A549 treated with Mapracorat at 1 μM for 4 hours (cell line): Measurements from ENCODE around the gene SLC24A4. TPM values are rescaled to one million over a fixed set of nuclear protein-coding genes. Genes with fewer than 3 reads are reported as not detected.

Experiments used
- total RNA-seq: library from RNA; stranded (reverse); fragments of 200-300 nt; extraction: Qiagen RNA extraction; gene quantifications from 5 replicates; pipeline ENCODE4 v1.2.3, GENCODE V29; 2022

SLC24A4 gene, protein sequence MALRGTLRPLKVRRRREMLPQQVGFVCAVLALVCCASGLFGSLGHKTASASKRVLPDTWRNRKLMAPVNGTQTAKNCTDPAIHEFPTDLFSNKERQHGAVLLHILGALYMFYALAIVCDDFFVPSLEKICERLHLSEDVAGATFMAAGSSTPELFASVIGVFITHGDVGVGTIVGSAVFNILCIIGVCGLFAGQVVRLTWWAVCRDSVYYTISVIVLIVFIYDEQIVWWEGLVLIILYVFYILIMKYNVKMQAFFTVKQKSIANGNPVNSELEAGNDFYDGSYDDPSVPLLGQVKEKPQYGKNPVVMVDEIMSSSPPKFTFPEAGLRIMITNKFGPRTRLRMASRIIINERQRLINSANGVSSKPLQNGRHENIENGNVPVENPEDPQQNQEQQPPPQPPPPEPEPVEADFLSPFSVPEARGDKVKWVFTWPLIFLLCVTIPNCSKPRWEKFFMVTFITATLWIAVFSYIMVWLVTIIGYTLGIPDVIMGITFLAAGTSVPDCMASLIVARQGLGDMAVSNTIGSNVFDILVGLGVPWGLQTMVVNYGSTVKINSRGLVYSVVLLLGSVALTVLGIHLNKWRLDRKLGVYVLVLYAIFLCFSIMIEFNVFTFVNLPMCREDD
- 0.07 to 0.38 TPM (median 0.11 TPM) in 5 replicates for total RNA-seq

DNA sequence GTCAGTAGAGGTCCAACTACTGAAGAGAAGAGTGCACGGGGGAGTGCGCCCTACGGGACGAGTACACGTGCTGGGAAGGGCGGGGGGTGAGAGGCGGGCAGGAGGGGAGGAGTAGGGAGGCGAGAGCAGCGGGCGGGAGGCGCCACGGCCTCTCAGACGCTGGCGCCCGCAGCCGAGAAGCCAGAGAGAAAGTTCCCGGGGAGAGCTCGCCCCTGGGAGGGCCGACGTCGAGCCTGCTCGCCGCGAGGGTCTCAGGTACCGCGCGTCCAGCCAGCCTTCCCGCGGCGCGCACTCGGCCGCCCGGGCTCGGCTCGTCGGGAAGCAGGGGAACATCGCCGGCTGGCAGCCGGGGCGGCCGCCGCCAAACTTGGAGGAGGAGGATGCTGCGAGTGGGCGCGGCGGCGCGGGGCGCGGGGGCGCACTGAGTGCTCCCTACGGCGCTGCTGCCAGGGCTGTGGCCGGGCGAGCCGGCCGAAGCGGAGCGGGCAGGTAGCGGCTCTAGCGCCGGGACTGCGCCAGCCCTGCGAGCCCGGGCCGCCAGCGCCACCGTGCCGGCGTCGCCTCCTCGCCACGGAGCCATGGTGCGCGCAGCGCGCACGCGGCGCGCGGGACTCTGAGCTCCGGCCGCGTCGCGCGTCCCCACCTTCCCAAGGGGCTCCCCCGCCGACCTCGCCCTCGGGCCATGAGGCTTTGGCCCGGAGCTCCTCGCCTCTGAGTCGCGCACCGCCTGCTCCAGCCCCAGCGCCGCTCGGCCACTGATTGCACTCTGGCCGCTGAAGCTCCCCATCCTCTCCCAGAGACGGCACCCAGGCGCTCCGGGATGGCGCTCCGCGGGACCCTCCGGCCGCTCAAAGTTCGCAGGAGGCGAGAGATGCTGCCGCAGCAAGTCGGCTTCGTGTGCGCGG is at the start of gene SLC24A4:
SLC24A4 (plus strand) TSS at position 155 of the 905 bp plus-strand sequence; CDS start at position 821, 666 bp downstream.

DNA sequence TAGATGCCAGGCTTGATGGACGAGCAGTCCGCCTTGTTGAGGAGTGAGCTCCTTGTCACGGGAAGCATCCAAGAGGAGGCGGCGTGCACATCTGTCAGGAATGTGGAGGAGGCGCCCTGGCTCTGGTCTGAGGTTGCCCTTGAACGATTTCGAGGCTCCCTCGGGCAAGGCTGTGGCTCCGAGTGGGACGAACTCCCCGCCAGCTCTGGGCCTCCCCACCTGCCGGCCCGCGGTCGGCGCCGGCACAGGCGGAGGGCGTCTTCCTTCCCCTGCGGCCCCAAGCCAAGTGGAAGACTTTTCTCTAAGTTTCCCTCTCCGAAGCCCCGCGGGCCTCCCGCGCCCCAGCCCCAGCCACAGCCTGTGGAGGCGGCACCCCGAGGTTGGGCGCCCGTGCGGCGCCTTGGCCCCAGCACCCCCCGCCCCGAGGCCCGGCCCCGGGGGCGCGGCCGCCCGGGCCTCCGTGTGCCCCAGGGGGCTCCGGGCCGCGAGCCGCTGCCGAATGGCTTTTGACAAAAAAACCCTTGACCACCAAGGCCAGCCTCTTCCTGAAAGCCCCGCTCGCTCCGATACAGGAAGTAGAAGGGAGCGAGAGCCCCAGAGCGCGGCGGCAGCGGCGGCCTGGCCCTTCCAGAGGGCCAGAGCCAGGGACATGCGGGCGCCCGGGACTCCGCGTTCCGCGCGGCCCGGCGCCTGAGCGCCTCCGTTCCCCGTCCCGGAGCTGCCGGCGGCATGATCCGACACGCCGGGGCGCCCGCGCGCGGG is 190.4 kb downstream of the SLC24A4 start, which contains the start of gene RIN3:
RIN3 (plus strand) TSS at position 578 of the 762 bp plus-strand sequence; CDS start at position 730, 152 bp downstream.

Other genes with a start within 250 kb of the SLC24A4 start
- gene ATXN3, start 216.6 kb upstream of the SLC24A4 start, total RNA-seq, result 18.3 to 40.6 TPM (median 23.0 TPM) in 5 replicates
- gene NDUFB1, start 201.5 kb upstream of the SLC24A4 start, total RNA-seq, result 318 to 408 TPM (median 342 TPM) in 5 replicates
- gene CPSF2, start 201.2 kb upstream of the SLC24A4 start, total RNA-seq, result 28.4 to 43.6 TPM (median 38.7 TPM) in 5 replicates
- 16.8 to 23.2 TPM (median 21.4 TPM) in 5 replicates for gene RIN3, start 190.6 kb downstream of the SLC24A4 start, total RNA-seq